ENCODE results near the gene RPLP2. TPM values are rescaled to one million over a fixed set of nuclear protein-coding genes. Genes with fewer than 3 reads are reported as not detected.

The RPLP2 gene
- total RNA-seq, 2 donors from 2014 or later, result 4,178 to 4,199 TPM

GRCh38 chr11:812390-812789 is 2.6 kb downstream of the RPLP2 start:
- DNase-seq, result no peak
- H3K9me3 ChIP-seq (ENCODE audit: control insufficient read depth, low read length, poor library complexity, severe bottlenecking), result no peaks in the 10 kb centered on the region
- peaks cover 3% of the 10 kb centered on the region for H3K36me3 Mint-ChIP-seq (ENCODE audit: low read depth)
- ATAC-seq, result no peak
- H3K27me3 Mint-ChIP-seq, result no peaks in the 10 kb centered on the region
- H3K27ac Mint-ChIP-seq, result no peak overlapping the region
- H3K4me3 Mint-ChIP-seq, result no peak overlapping the region
- H3K4me1 Mint-ChIP-seq, result peaks cover 18% of the 10 kb centered on the region

GRCh38 chr11:813072-813455 is 3.3 kb downstream of the RPLP2 start:
- DNase-seq, result no peak
- Mint-ChIP-seq H3K4me3 (no peak overlapping the region), H3K27ac (no peak overlapping the region), H3K36me3 (ENCODE audit: low read depth) (peaks cover 3% of the 10 kb centered on the region), H3K27me3 (no peaks in the 10 kb centered on the region), H3K4me1 (peaks cover 15% of the 10 kb centered on the region)
- H3K9me3 ChIP-seq (ENCODE audit: control insufficient read depth, low read length, poor library complexity, severe bottlenecking), result no peaks in the 10 kb centered on the region
- no peak for ATAC-seq

- ATAC-seq (no peak), DNase-seq (no peak)
- Mint-ChIP-seq H3K4me3 (no peak overlapping the region), H3K36me3 (ENCODE audit: low read depth) (peaks cover 3% of the 10 kb centered on the region), H3K27me3 (no peaks in the 10 kb centered on the region), H3K27ac (no peak overlapping the region), H3K4me1 (peaks cover 15% of the 10 kb centered on the region)
- no peaks in the 10 kb centered on the region for H3K9me3 ChIP-seq (ENCODE audit: control insufficient read depth, low read length, poor library complexity, severe bottlenecking)
These were observed 3.8 kb downstream of the RPLP2 start for GRCh38 chr11:813456-814096.

GRCh38 chr11:815675-816432 is 6.1 kb downstream of the RPLP2 start:
- DNase-seq, result no peak
- no peaks in the 10 kb centered on the region for H3K9me3 ChIP-seq (ENCODE audit: control insufficient read depth, low read length, poor library complexity, severe bottlenecking)
- no peak overlapping the region for H3K4me3 Mint-ChIP-seq
- H3K4me1 Mint-ChIP-seq, result peaks cover 5% of the 10 kb centered on the region
- H3K36me3 Mint-ChIP-seq (ENCODE audit: low read depth), result peaks cover 3% of the 10 kb centered on the region
- ATAC-seq, result no peak
- H3K27ac Mint-ChIP-seq, result no peak overlapping the region
- H3K27me3 Mint-ChIP-seq, result no peaks in the 10 kb centered on the region

- no peaks in the 10 kb centered on the region for H3K27me3 Mint-ChIP-seq
- no peaks in the 10 kb centered on the region for H3K9me3 ChIP-seq (ENCODE audit: control insufficient read depth, low read length, poor library complexity, severe bottlenecking)
- ATAC-seq (no peak), DNase-seq (no peak)
- H3K4me1 Mint-ChIP-seq, result peaks cover under 1% of the 10 kb centered on the region
- no peak overlapping the region for H3K4me3 Mint-ChIP-seq
- H3K27ac Mint-ChIP-seq, result no peak overlapping the region
- H3K36me3 Mint-ChIP-seq (ENCODE audit: low read depth), result peaks cover 3% of the 10 kb centered on the region
These were observed 6.6 kb downstream of the RPLP2 start for GRCh38 chr11:816433-816779.

- Mint-ChIP-seq H3K4me3 (peak within 1 kb of the TSS; percentile 86), H3K27ac (peak within 1 kb of the TSS; percentile 57), H3K36me3 (ENCODE audit: low read depth) (peaks cover 3% of the 10 kb centered on the region), H3K27me3 (no peaks in the 10 kb centered on the region), H3K4me1 (no peaks in the 10 kb centered on the region)
- no peaks in the 10 kb centered on the region for H3K9me3 ChIP-seq (ENCODE audit: control insufficient read depth, low read length, poor library complexity, severe bottlenecking)
- no peak for ATAC-seq
- DNase-seq, result no peak
These were observed 8.8 kb downstream of the RPLP2 start, which contains the start of gene PNPLA2 for GRCh38 chr11:818396-819128. Gene PNPLA2, plus strand, starts transcription at chr11:818914. Its CDS starts 805 bp downstream, at chr11:819719.

GRCh38 chr11:819129-819931 is 9.6 kb downstream of the RPLP2 start:
- DNase-seq (peak; percentile 89 to 95 (median 90)), ATAC-seq (peak; percentile 79)
- no peaks in the 10 kb centered on the region for H3K4me1 Mint-ChIP-seq
- H3K27ac Mint-ChIP-seq, result peak overlapping the region; percentile 32
- H3K36me3 Mint-ChIP-seq (ENCODE audit: low read depth), result no peaks in the 10 kb centered on the region
- H3K9me3 ChIP-seq (ENCODE audit: control insufficient read depth, low read length, poor library complexity, severe bottlenecking), result no peaks in the 10 kb centered on the region
- no peaks in the 10 kb centered on the region for H3K27me3 Mint-ChIP-seq
- peak overlapping the region; percentile 86 for H3K4me3 Mint-ChIP-seq

GRCh38 chr11:819943-820649 is 10.3 kb downstream of the RPLP2 start:
- ATAC-seq, result peak; percentile 83
- peaks cover 2% of the 10 kb centered on the region for H3K27me3 Mint-ChIP-seq
- no peaks in the 10 kb centered on the region for H3K9me3 ChIP-seq (ENCODE audit: control insufficient read depth, low read length, poor library complexity, severe bottlenecking)
- H3K4me3 Mint-ChIP-seq, result peak overlapping the region; percentile 86
- H3K36me3 Mint-ChIP-seq (ENCODE audit: low read depth), result peaks cover 2% of the 10 kb centered on the region
- no peaks in the 10 kb centered on the region for H3K4me1 Mint-ChIP-seq
- DNase-seq, result peak; percentile 93 to 94 (median 93)
- H3K27ac Mint-ChIP-seq, result peak overlapping the region; percentile 32

GRCh38 chr11:820655-821511 is 11.1 kb downstream of the RPLP2 start:
- peaks cover 4% of the 10 kb centered on the region for H3K27me3 Mint-ChIP-seq
- H3K4me3 Mint-ChIP-seq, result peak overlapping the region; percentile 86
- no peaks in the 10 kb centered on the region for H3K4me1 Mint-ChIP-seq
- no peak for DNase-seq
- H3K9me3 ChIP-seq (ENCODE audit: control insufficient read depth, low read length, poor library complexity, severe bottlenecking), result no peaks in the 10 kb centered on the region
- H3K27ac Mint-ChIP-seq, result no peak overlapping the region
- H3K36me3 Mint-ChIP-seq (ENCODE audit: low read depth), result peaks cover 2% of the 10 kb centered on the region
- ATAC-seq, result no peak

- no peak for DNase-seq
- H3K36me3 Mint-ChIP-seq (ENCODE audit: low read depth), result peaks cover 2% of the 10 kb centered on the region
- ATAC-seq, result no peak
- peak overlapping the region; percentile 86 for H3K4me3 Mint-ChIP-seq
- no peak overlapping the region for H3K27ac Mint-ChIP-seq
- H3K27me3 Mint-ChIP-seq, result peaks cover 4% of the 10 kb centered on the region
- no peaks in the 10 kb centered on the region for H3K9me3 ChIP-seq (ENCODE audit: control insufficient read depth, low read length, poor library complexity, severe bottlenecking)
- H3K4me1 Mint-ChIP-seq, result peaks cover 4% of the 10 kb centered on the region
These were observed 12.0 kb downstream of the RPLP2 start for GRCh38 chr11:821512-822371.
